HTR-8/SVneo (cell line): ENCODE results near the gene MOB3B.
"Not testable (repeated sequence)": the region's sequence is repeated elsewhere in the genome, so short reads cannot be mapped to it uniquely, and the experiment has no call there.

Source experiments
- DNase-seq: peaks from one replicate; pipeline ENCODE4 v3.0.0; 2011; ENCODE audit warnings: low spot score, mixed read lengths; ENCODE audit not compliant: insufficient read length
- FAIRE-seq: peaks from 2 replicates; lab custom pipeline; 2011; peaks lifted over from hg19 to GRCh38; lab: Jason Lieb, UNC

Gene MOB3B

DNA sequence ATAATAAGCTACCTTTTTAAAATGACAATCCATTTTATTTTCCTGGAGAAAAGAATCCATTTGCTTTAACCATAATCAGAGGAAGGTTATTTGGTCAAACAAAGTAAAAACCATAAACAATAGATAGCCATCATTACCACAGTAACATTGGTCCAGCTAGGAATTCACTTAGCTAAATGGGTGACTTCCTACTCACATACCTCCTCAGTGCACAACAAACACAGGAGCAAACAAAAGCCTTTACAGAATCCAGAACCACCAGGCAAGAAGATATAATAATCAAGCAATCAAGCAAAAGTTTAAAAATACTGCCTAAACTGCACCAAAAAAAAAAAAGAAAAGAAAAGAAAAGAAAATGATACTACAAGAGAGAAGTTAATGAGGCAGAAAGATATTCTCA, 6.5 kb downstream of the MOB3B start:
- DNase-seq (no peak), FAIRE-seq (no peak)

- no peak for DNase-seq
- no peak for FAIRE-seq
These were observed 8.6 kb downstream of the MOB3B start for GRCh38 chr9:27520986-27521385.

GRCh38 chr9:27519466-27520465, 9.8 kb downstream of the MOB3B start:
- FAIRE-seq (peak; percentile 62), DNase-seq (no peak)

GRCh38 chr9:27518809-27519208, 10.8 kb downstream of the MOB3B start:
- DNase-seq, result no peak

GRCh38 chr9:27518006-27518405, 11.6 kb downstream of the MOB3B start:
- no peak for FAIRE-seq
- no peak for DNase-seq

More at GRCh38 chr9:27518809-27519208, 10.8 kb downstream of the MOB3B start:
- no peak for FAIRE-seq

GRCh38 chr9:27514551-27514950, 15.1 kb downstream of the MOB3B start:
- FAIRE-seq (no peak), DNase-seq (no peak)

- DNase-seq (no peak), FAIRE-seq (no peak)
These were observed 17.8 kb downstream of the MOB3B start for GRCh38 chr9:27511771-27512170.

- FAIRE-seq, result no peak
- no peak for DNase-seq
These were observed 18.8 kb downstream of the MOB3B start for GRCh38 chr9:27510780-27511179.

DNA sequence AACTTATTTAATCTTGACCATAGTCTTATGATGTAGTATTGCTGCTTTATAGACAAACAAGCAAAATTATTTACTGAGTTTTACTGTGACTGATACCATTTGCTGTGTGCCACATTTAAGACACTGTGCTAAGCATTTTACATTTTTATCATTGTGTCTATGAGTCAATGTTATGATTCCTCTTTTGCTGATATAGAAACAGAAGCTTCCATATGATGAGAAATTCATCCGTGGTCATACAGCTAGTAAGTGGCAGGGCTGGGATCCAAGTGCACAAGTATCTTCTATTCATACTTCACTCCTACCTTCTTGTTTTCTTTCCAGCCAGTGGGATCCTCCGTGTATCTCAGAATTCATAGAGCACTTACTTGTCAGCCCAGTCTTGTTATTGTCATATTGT, 22.6 kb downstream of the MOB3B start:
- DNase-seq (no peak), FAIRE-seq (no peak)

- DNase-seq, result no peak
- FAIRE-seq, result no peak
These were observed 23.9 kb downstream of the MOB3B start for GRCh38 chr9:27505744-27506161.

GRCh38 chr9:27504259-27504658, 25.4 kb downstream of the MOB3B start:
- no peak for DNase-seq
- no peak for FAIRE-seq

- no peak for FAIRE-seq
- no peak for DNase-seq
These were observed 26.0 kb downstream of the MOB3B start for GRCh38 chr9:27503623-27504022.

DNA sequence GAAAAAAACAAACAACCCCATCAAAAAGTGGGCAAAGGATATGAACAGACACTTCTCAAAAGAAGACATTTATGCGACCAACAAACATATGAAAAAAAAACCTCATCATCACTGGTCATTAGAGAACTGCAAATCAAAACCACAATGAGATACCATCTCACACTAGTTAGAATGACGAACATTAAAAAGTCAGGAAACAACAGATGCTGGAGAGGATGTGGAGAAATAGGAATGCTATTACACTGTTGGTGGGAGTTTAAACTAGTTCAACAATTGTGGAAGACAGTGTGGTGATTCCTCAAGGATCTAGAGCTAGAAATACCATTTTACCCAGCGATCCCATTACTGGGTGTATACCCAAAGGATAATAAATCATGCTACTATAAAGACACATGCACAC, 28.7 kb downstream of the MOB3B start:
- DNase-seq, FAIRE-seq: not testable (repeated sequence)

DNA sequence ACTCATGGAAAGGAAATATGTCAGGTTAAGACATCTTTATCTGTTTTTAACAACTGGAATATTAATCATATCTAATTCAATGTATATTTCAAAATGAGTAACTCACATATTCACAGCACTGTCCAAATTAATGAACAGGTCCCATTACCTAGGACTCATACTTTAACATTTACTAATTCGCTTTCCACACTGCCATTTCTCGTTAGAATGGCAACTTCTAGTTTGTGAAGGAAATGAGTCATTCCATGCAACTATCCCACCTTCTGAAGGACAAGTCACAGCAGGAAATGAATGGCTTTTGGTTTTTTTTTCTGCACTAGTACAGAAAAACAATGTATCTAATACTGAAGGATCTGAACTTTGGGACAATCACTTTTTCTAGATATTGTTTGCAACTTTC, 30.2 kb downstream of the MOB3B start:
- no peak for FAIRE-seq
- DNase-seq, result peak; percentile 31

- DNase-seq (no peak), FAIRE-seq (no peak)
These were observed 31.7 kb downstream of the MOB3B start for GRCh38 chr9:27497883-27498417.

DNA sequence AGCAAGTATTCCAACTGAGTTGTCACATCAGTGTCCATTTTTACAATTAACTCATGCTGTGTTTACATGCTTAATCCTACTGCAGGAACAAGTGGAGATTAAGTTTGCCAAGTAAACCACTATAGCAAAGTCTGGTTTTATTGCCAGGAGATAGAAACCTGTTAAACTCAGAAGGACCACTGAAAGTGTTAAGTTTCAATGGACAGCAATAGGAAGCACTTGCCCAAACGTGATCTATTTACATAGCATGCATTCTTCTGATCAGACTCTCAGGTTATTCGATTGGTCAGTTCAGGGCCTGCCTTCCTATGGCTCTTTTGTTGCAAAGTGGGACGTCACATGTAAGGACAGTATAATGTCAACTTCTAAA, 33.5 kb downstream of the MOB3B start:
- FAIRE-seq, result no peak
- no peak for DNase-seq

GRCh38 chr9:27495480-27496134, 34.0 kb downstream of the MOB3B start:
- no peak for DNase-seq
- no peak for FAIRE-seq

DNA sequence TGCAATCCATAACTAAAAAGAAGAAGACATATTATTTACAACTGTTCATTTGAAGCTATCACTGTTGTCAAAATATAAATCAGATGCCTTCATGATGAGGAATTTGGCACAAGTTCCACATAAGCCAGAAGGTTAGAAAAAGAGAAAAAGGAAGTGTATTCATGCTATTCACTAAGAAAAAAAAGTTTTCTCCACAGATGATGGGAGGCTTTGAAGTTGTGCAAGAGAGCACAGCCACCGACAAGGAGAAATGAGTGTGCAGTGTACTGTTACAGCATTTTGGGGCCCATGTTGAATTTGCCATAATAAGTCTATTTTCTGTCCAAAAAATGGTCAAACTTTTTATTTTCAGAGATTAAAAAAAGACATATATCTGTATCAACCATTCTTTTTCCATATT, 38.5 kb downstream of the MOB3B start:
- no peak for FAIRE-seq
- DNase-seq, result no peak

DNA sequence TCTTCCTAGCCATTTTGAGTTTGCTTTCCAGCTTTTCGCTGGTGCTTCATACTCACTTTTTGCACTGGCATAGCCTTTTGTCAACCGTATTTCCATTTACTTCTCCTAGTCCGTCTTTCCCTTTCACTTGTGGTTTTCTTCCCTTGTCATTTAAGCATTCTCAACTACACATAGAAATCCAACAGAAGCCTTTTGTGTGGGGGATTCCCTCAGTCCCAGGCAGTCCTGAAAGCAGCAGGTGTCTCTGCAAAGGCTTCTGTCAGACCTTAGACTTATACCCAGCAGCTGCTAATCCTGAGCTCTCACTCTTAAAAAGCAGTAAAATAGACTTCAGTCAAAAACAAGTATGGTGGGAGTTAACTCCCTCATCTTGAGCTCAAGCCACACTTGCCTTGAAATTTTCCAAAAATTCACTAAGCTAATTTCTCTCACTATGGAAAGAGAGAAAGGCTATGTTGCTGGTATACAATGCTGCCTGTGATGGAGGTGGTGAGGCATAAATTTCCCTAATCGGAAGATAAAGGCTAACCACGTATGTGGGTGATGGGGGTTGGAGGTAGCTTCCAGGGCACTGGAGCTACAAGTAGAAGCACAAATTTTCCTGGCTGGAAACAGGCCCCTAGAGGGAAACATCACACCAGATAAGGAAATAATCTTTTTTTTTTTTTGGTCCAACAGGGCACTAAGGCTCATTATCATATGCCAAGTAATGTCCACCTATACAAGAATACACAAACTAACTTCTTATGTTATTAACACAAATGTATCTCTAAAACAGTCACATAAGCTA, 40.3 kb downstream of the MOB3B start:
- FAIRE-seq (no peak), DNase-seq (no peak)

DNA sequence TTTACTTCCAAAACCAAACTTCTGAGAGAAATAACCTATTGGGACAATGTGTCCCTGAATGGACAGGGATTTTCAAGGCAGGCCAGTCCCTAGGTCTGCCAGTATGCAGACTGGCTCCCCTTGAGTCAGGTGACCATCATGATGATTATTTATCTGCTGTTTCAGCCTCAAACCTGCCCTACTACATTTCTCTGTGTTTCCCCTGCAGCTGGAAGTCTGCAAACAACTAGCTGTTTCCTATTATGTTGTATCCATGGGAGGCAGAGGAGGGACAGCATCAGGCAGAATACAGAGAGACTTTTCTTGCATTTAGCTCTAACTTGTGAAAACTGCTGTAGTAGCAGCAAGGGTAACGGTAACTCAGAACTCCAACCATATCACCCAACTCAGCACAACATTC, 41.7 kb downstream of the MOB3B start:
- no peak for FAIRE-seq
- no peak for DNase-seq
